Nephron (organoid): ENCODE results near the gene SNRNP200.

Experiments
- H3K27ac Mint-ChIP-seq, 3 experiments: 2 replicates each; pipeline ENCODE4 v1.8.0; 2020; ENCODE audit warnings: mixed read lengths in 3 of 3, mild to moderate bottlenecking in 2 of 3, moderate library complexity in 1 of 3
- H3K27me3 Mint-ChIP-seq: 2 replicates; pipeline ENCODE4 v1.8.0; 2021; ENCODE audit warnings: low read depth, mild to moderate bottlenecking, moderate library complexity, mixed read lengths
- H3K36me3 Mint-ChIP-seq: 2 replicates; pipeline ENCODE4 v1.8.0; 2020; ENCODE audit warnings: low read depth, mixed read lengths
- H3K4me1 Mint-ChIP-seq: 2 replicates; pipeline ENCODE4 v1.8.0; 2020; ENCODE audit warnings: mixed read lengths
- H3K4me3 Mint-ChIP-seq, 3 experiments: 2 replicates each; pipeline ENCODE4 v1.8.0; 2020; ENCODE audit warnings: mild to moderate bottlenecking in 3 of 3, mixed read lengths in 3 of 3, moderate library complexity in 2 of 3
- H3K9me3 Mint-ChIP-seq: 2 replicates; pipeline ENCODE4 v1.8.0; 2020; ENCODE audit warnings: mixed read lengths
- CTCF ChIP-seq, 3 experiments: fragments of 200-600 bp; sonication (generic); IDR thresholded peaks; one replicate each; pipeline ENCODE4 v1.5.0; 2021; ENCODE audit warnings: antibody characterized with exemption in 3 of 3; ENCODE audit not compliant: unreplicated experiment in 3 of 3

The SNRNP200 gene

GRCh38 chr2:96264086-96264485 lies 41.3 kb downstream of the SNRNP200 start:
- H3K9me3 Mint-ChIP-seq, result no peaks in the 10 kb centered on the region
- peak overlapping the region in 2 of 3 experiments; percentile 54 to 60 for H3K27ac Mint-ChIP-seq
- no peak for TF ChIP-seq CTCF (IDR thresholded peaks at IDR 0.05; ENCODE audit: unreplicated experiment in 3 of 3)
- H3K27me3 Mint-ChIP-seq, result no peaks in the 10 kb centered on the region
- H3K4me3 Mint-ChIP-seq, result peak overlapping the region; percentile 78 to 92 (median 84)
- H3K4me1 Mint-ChIP-seq, result peaks cover 40% of the 10 kb centered on the region
- H3K36me3 Mint-ChIP-seq, result peaks cover 23% of the 10 kb centered on the region

GRCh38 chr2:96262306-96262705 lies 43.0 kb downstream of the SNRNP200 start:
- H3K4me1 Mint-ChIP-seq, result peaks cover 50% of the 10 kb centered on the region
- no peak for TF ChIP-seq CTCF (IDR thresholded peaks at IDR 0.05; ENCODE audit: unreplicated experiment in 3 of 3)
- no peak overlapping the region for H3K27ac Mint-ChIP-seq
- no peaks in the 10 kb centered on the region for H3K27me3 Mint-ChIP-seq
- H3K9me3 Mint-ChIP-seq, result no peaks in the 10 kb centered on the region
- peaks cover 10% of the 10 kb centered on the region for H3K36me3 Mint-ChIP-seq
- H3K4me3 Mint-ChIP-seq, result peak overlapping the region; percentile 44 to 65 (median 46)

GRCh38 chr2:96261328-96262003 lies 43.9 kb downstream of the SNRNP200 start:
- no peaks in the 10 kb centered on the region for H3K9me3 Mint-ChIP-seq
- peaks cover 52% of the 10 kb centered on the region for H3K4me1 Mint-ChIP-seq
- no peak for TF ChIP-seq CTCF (IDR thresholded peaks at IDR 0.05; ENCODE audit: unreplicated experiment in 3 of 3)
- H3K27me3 Mint-ChIP-seq, result no peaks in the 10 kb centered on the region
- peaks cover 11% of the 10 kb centered on the region for H3K36me3 Mint-ChIP-seq
- no peak overlapping the region for H3K27ac Mint-ChIP-seq
- no peak overlapping the region for H3K4me3 Mint-ChIP-seq

- H3K4me1 Mint-ChIP-seq, result peaks cover 49% of the 10 kb centered on the region
- H3K9me3 Mint-ChIP-seq, result no peaks in the 10 kb centered on the region
- H3K36me3 Mint-ChIP-seq, result peaks cover 9% of the 10 kb centered on the region
- H3K4me3 Mint-ChIP-seq, result peak overlapping the region in 2 of 3 experiments; percentile 7 to 57
- TF ChIP-seq CTCF (IDR thresholded peaks at IDR 0.05; ENCODE audit: unreplicated experiment in 3 of 3), result peak in 2 of 3 experiments; percentile 17 to 30
- peak overlapping the region; percentile 40 to 92 (median 89) for H3K27ac Mint-ChIP-seq
- no peaks in the 10 kb centered on the region for H3K27me3 Mint-ChIP-seq
Measured at GRCh38 chr2:96260387-96261260, 44.7 kb downstream of the SNRNP200 start.

- Mint-ChIP-seq H3K36me3 (peaks cover 14% of the 10 kb centered on the region), H3K4me3 (no peak overlapping the region), H3K4me1 (peaks cover 45% of the 10 kb centered on the region), H3K27me3 (no peaks in the 10 kb centered on the region), H3K9me3 (no peaks in the 10 kb centered on the region), H3K27ac (peak overlapping the region; percentile 71 to 92 (median 89))
- TF ChIP-seq CTCF (IDR thresholded peaks at IDR 0.05; ENCODE audit: unreplicated experiment in 3 of 3), result no peak
Measured at GRCh38 chr2:96259497-96259921, 45.8 kb downstream of the SNRNP200 start.
